Thymus (tissue), 11 donors: ENCODE data around the gene NEO1. TPM values are rescaled to one million over a fixed set of nuclear protein-coding genes. Genes with fewer than 3 reads are reported as not detected.

Experiments
- DNase-seq, 9 donors: peaks; one replicate each; pipeline ENCODE4 v3.0.0-alpha.2; 2013; ENCODE audit warnings: low spot score in 9 of 9, low read depth in 6 of 9, missing footprints in 1 of 9
- H3K27ac ChIP-seq, 2 donors: one replicate each; pipeline ENCODE4 v1.5.1; 2013; ENCODE audit warnings: control low read depth in 1 of 2, low read depth in 1 of 2, low read length in 1 of 2, mild to moderate bottlenecking in 1 of 2, moderate library complexity in 1 of 2
- H3K27me3 ChIP-seq, 2 donors: one replicate each; pipeline ENCODE4 v1.5.1; 2013; ENCODE audit warnings: low read length in 1 of 2; ENCODE audit not compliant: control insufficient read depth in 2 of 2, insufficient read depth in 1 of 2
- H3K36me3 ChIP-seq, 2 donors: one replicate each; pipeline ENCODE4 v1.5.1; 2013; ENCODE audit warnings: low read length in 1 of 2, mild to moderate bottlenecking in 1 of 2, moderate library complexity in 1 of 2; ENCODE audit not compliant: control insufficient read depth in 2 of 2, insufficient read depth in 2 of 2
- H3K4me1 ChIP-seq, 2 donors: one replicate each; pipeline ENCODE4 v1.5.1; 2013; ENCODE audit warnings: low read length in 2 of 2; ENCODE audit not compliant: control insufficient read depth in 2 of 2, insufficient read depth in 2 of 2
- H3K4me3 ChIP-seq, 2 donors: one replicate each; pipeline ENCODE4 v1.5.1; 2013; ENCODE audit warnings: low read length in 2 of 2, control low read depth in 1 of 2, mild to moderate bottlenecking in 1 of 2
- H3K9me3 ChIP-seq, 2 donors: one replicate each; pipeline ENCODE4 v1.5.1; 2013; ENCODE audit warnings: low read length in 1 of 2, mild to moderate bottlenecking in 1 of 2; ENCODE audit not compliant: control insufficient read depth in 2 of 2, insufficient read depth in 1 of 2
- WGBS: extraction: QIAGEN DNeasy Blood & Tissue Kit; methylation state at CpG from one replicate; pipeline ENCODE4 v1.1.7; 2013; 5-methylcytosine and 5-hydroxymethylcytosine counted together
- polyA plus RNA-seq: library from polyadenylated mRNA; stranded (reverse); fragments of 200-250 nt; gene quantifications from one replicate; pipeline ENCODE4 v1.2.3, GENCODE V29; 2013
- total RNA-seq: library from RNA; stranded (reverse); fragments of 120-200 nt; gene quantifications from one replicate; pipeline ENCODE4 v1.2.4, GENCODE V29; 2013
- donor health status: healthy.

NEO1 gene
- total and polyA plus RNA-seq, 2 donors = 4.4 to 6.1 TPM

DNA sequence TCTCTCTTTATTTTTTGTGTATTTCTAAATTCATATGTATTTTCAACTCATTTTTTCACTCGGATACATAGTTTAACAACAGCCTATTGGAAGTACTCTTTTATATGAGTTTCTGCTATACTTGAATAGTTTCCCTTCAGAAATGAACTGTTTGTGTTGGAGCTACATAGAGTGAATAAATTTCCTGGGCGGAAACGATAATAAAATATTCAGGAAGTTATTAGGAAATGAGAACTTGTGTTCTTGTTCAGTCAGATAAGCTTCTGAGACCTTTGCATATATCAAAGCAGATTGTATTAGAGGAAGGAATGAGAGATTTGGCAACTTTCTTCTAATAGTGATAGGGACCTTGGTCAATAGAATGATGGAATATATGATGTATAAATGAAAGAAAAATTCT, 27.3 kb downstream of the NEO1 start:
- Histone ChIP-seq H3K36me3 (no peaks in the 10 kb centered on the region), H3K4me1 (no peaks in the 10 kb centered on the region), H3K9me3 (no peaks in the 10 kb centered on the region), H3K4me3 (no peak overlapping the region), H3K27ac (no peak overlapping the region), H3K27me3 (no peaks in the 10 kb centered on the region)
- 9% methylated on average over 3 of the region's 3 CpGs for WGBS
- no peak for DNase-seq

DNA sequence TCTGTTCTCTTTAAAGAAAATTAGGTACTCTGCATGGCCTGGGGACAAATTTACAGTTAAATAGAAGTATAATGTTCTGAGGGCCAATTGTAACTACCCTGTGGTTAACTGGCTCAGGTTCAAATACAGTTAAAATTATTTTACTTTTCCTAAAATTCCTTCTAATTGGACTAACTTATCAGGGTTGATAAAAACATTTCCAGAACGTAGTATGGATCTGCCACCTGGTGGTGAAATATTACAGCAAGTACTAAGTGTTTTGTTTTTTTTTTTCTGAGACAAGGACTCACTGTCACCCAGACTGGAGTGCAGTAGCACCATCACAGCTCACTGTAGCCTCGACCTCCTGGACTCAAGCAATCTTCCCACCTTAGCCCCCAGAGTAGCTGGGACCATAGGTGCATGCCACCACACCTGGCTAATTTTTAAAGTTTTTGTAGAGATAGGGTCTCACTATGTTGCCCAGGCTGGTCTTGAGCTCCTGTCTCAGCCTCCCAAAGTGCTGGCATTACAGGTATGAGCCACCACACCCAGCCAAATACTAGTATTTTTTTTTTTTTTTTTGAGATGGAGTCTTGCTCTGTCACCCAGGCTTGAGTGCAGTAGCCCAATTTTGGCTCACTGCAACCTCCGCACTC, 29.2 kb downstream of the NEO1 start:
- Histone ChIP-seq H3K4me1 (no peaks in the 10 kb centered on the region), H3K9me3 (no peaks in the 10 kb centered on the region), H3K27me3 (no peaks in the 10 kb centered on the region), H3K4me3 (no peak overlapping the region), H3K27ac (no peak overlapping the region), H3K36me3 (no peaks in the 10 kb centered on the region)
- 36% methylated on average over 3 of the region's 3 CpGs for WGBS
- DNase-seq = peak in 6 of 9 donors; percentile 2 to 37 (median 10)

DNA sequence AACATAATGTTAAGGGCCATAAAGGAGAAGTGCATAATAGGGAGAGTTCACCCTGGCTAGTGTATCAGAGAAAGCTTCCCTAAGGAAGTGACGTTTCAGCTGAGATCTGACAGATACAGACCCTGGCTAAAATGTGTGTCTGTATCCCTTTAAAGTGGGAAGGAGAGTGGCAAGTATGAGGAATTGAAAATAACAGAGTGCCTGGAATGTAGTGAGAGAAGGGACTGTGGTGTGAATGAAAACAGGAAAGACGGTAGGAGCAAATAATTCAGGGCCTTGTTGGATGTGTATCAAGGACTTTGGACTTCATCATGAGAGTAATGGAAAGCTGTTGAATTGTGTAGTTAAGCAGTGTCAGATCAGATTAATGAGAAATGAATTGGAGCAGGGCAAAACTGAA, 30.5 kb downstream of the NEO1 start:
- no peak overlapping the region for H3K27ac ChIP-seq
- H3K4me3 ChIP-seq = no peak overlapping the region
- no peak for DNase-seq
- 30% methylated on average over 2 of the region's 2 CpGs for WGBS
- H3K4me1 ChIP-seq = no peaks in the 10 kb centered on the region
- H3K36me3 ChIP-seq = no peaks in the 10 kb centered on the region
- no peaks in the 10 kb centered on the region for H3K27me3 ChIP-seq
- H3K9me3 ChIP-seq = no peaks in the 10 kb centered on the region

DNA sequence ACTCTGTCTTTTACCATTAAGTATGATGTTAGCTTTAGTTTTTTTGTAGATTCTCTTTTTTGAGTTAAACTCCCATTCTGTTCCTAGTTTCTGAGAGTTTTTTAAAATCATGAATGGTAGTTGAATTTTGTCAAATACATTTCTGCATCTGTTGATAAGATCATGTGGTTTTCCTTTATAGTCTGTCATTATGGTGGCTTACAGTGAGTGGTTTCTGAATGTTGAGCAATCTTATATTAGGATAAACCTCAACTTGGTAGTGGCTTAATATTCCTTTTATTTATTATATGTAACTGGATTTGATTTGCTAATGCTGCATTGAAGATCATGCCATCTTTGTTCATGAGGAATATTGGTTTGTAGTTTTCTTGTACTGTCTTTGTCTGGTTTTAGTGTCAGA, 34.8 kb downstream of the NEO1 start:
- H3K27me3 ChIP-seq = no peaks in the 10 kb centered on the region
- H3K27ac ChIP-seq = no peak overlapping the region
- H3K4me1 ChIP-seq = no peaks in the 10 kb centered on the region
- H3K9me3 ChIP-seq = no peaks in the 10 kb centered on the region
- no peak for DNase-seq
- no peaks in the 10 kb centered on the region for H3K36me3 ChIP-seq
- no peak overlapping the region for H3K4me3 ChIP-seq

DNA sequence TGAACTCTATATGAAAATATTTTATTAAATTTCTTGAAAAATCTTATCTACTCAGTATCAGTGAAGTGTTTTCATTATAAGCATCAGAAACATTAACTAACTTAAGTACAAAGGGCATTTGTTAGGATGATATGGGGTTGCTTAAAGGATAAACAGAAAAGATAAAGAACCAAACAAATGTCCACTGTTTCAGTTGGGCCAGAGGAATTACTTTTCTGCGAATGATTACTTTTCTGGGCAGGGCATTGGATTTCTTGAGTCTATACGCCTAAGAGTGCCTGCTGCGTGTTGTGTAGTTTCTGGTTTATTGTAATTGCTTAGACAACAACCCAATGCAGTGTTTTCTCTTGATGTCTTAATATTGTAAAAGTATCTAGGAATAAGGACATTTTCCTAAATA, 52.8 kb downstream of the NEO1 start:
- H3K9me3 ChIP-seq = no peaks in the 10 kb centered on the region
- DNase-seq = no peak
- no peak overlapping the region for H3K27ac ChIP-seq
- no peak overlapping the region for H3K4me3 ChIP-seq
- no peaks in the 10 kb centered on the region for H3K36me3 ChIP-seq
- no peaks in the 10 kb centered on the region for H3K27me3 ChIP-seq
- no peaks in the 10 kb centered on the region for H3K4me1 ChIP-seq
- 99% methylated on average over 3 of the region's 3 CpGs for WGBS

DNA sequence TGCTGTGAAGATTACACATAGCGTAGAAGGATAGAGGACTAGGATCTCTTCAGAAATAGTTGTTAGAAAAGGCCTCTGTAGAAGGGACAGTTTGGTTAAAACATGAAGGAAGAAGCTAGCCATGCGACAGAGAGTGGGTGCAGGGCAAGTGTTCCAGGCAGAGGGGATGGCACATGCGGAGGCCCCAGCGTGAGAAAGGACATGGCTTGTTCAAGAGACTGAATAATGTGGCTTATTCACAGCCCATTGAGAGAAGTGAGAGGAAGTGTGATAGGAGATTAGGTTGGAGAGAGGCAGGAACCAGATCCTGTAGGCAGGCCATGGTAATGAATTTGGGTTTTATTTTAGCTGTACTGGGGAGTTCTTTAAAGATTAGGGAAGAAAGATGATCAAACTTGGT, 56.4 kb downstream of the NEO1 start:
- WGBS = 45% methylated on average over 4 of the region's 4 CpGs
- no peak for DNase-seq
- Histone ChIP-seq H3K27me3 (no peaks in the 10 kb centered on the region), H3K4me1 (no peaks in the 10 kb centered on the region), H3K27ac (no peak overlapping the region), H3K9me3 (no peaks in the 10 kb centered on the region), H3K4me3 (no peak overlapping the region), H3K36me3 (no peaks in the 10 kb centered on the region)

DNA sequence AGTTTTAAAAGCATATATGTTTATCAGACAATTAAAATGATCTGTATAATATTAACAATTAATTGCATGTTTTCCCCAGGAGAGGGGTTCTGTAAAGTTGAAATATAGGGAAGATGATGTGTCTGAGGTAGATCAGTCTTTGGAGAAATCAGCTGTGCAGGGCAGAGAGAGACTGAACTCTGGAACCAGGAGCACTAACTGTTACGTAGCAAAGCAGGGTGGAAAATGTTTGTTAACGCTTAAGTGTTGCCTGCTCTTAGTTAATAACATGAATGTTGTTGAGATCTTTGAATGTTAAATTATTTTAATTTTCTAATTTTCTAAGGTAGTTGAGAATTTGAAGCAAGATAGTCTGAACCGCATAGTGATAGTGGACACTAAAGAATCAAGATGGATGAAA, 57.5 kb downstream of the NEO1 start:
- no peak overlapping the region for H3K27ac ChIP-seq
- no peak for DNase-seq
- no peaks in the 10 kb centered on the region for H3K9me3 ChIP-seq
- WGBS = 96% methylated on average over 3 of the region's 3 CpGs
- no peaks in the 10 kb centered on the region for H3K4me1 ChIP-seq
- H3K27me3 ChIP-seq = no peaks in the 10 kb centered on the region
- H3K36me3 ChIP-seq = no peaks in the 10 kb centered on the region
- no peak overlapping the region for H3K4me3 ChIP-seq

DNA sequence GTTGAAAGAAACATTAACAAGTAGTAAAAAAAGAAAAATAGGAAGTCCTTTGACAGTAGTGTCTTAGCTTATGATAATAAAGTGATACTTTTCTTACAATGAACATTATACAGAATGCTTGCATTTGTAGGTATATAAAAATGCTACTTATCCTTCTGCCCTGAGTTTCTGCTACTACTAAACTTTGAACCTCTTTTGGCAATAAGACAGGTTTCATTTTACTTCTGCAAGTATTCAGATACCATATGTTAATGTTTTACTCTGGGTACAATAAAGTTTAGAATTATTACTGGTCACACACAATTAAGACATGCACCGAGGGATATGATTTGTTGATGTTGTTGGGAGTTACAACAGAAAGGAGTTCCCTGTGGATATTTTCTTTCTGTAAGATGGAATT, 57.9 kb downstream of the NEO1 start:
- H3K4me1 ChIP-seq = no peaks in the 10 kb centered on the region
- no peak for DNase-seq
- 99% methylated on average over 1 of the region's 1 CpG for WGBS
- H3K4me3 ChIP-seq = no peak overlapping the region
- no peaks in the 10 kb centered on the region for H3K27me3 ChIP-seq
- no peaks in the 10 kb centered on the region for H3K9me3 ChIP-seq
- no peaks in the 10 kb centered on the region for H3K36me3 ChIP-seq
- no peak overlapping the region for H3K27ac ChIP-seq

DNA sequence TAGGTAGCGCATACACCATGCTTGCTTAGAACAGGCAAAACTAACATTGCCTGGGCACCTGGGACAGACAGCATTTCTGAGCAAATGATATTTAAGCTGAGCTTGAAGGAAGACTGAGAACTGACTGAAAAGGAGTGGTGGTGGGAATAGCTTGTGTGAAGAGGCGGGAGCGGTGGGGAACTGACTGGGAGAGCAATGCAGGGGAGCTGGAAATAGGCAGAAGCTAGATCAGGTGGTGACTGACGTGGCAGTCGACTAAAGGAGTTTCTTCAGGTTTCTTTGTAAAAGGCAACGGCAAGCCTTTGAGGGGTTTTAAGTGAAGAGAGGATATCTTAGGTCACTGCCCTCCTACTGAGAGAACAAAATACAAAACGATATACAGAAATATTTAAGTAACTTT, 61.8 kb downstream of the NEO1 start:
- Histone ChIP-seq H3K36me3 (no peaks in the 10 kb centered on the region), H3K9me3 (no peaks in the 10 kb centered on the region), H3K27ac (no peak overlapping the region), H3K4me1 (no peaks in the 10 kb centered on the region), H3K27me3 (no peaks in the 10 kb centered on the region), H3K4me3 (no peak overlapping the region)
- 90% methylated on average over 7 of the region's 7 CpGs for WGBS
- no peak for DNase-seq

DNA sequence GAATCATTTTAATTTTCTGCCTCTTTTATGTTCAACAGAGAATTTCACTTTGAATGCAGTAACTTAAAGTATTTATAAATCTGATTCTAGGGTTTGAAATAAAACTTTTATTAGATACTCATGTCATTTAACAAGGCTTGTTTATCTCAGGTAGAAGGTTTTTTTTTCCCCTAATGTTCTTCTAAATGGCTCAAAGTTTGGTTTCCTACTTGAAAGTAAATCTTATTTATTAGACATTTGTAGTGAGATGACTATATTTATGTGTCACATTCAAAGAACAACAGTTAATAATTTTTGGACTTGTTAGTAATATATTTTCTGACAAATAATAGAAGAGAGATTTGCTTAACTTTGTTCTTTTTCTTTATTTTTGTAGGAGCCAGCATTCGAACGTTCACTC, 63.9 kb downstream of the NEO1 start:
- no peak for DNase-seq
- Histone ChIP-seq H3K9me3 (no peaks in the 10 kb centered on the region), H3K4me3 (no peak overlapping the region), H3K36me3 (no peaks in the 10 kb centered on the region), H3K27ac (no peak overlapping the region), H3K4me1 (no peaks in the 10 kb centered on the region), H3K27me3 (no peaks in the 10 kb centered on the region)
- WGBS = 98% methylated on average over 2 of the region's 2 CpGs
